GM21825 (cell line): ENCODE results near the gene NATD1.

ENCODE experiments used
- ATAC-seq: cut with Tn5 transposase; IDR thresholded peaks from one replicate; pipeline ENCODE4 v1.9.1; 2021; ENCODE audit warnings: mild to moderate bottlenecking, moderate library complexity; ENCODE audit not compliant: unreplicated experiment

Gene NATD1

DNA sequence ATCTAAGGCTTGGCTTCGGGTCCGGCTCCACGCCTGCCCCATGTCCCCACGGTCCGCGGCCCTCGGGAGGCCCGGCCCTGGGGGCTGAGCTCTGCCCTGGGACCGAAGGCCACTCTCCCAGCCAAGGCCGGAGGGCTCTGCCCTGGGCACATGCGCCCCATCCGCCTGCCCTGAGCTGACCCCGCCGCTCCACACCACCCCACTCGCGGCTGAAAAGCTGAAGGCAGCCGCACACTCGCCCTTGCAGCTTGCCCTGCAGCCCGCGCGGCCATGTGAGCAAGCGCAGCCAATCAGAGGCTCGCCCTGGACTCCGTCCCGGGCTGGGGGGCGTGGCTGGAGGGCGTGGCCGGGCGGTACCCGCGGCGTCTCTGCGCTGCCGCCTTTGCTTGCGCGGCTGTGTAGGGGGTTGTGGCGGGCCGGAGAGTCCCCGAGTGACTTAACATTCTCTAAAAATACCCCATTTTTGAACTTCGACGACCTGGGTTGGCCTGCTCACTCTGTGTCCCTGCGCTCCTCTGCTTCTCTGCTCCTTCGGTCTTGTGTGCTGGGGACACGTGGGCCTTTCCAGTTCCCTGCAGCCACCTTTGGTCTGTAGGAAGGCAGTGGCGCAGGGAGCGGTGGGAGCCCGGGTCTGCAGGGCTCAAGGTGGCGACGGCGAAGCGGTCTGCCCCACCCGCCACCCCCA, 22.5 kb upstream of the NATD1 start:
- peak; percentile 91 for ATAC-seq

DNA sequence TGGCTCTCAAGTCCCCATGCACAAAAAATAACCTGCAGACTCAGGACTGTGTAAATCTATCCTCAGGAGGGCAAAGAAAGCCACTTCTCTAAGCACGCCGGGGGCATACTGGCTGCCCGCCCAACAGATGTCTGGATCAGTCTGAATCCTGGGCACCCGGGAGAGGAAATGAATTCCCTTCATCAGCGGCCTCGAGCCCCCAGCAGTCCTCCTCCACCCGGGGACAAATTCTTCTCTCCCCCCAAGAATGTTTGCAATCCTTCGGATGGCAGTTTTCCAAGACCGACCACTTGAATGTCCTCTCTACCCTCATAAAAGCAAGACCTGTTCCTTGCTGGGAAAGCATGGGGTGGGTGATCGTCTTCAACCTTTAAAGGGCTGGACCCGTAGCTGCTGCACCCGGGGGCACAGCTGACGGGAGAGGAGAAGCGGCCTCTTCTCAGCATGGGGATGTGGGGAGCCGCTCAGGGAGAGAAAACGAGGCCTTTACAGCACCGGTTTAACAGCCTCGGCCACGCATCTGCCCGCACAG, 21.9 kb upstream of the NATD1 start:
- no peak for ATAC-seq

DNA sequence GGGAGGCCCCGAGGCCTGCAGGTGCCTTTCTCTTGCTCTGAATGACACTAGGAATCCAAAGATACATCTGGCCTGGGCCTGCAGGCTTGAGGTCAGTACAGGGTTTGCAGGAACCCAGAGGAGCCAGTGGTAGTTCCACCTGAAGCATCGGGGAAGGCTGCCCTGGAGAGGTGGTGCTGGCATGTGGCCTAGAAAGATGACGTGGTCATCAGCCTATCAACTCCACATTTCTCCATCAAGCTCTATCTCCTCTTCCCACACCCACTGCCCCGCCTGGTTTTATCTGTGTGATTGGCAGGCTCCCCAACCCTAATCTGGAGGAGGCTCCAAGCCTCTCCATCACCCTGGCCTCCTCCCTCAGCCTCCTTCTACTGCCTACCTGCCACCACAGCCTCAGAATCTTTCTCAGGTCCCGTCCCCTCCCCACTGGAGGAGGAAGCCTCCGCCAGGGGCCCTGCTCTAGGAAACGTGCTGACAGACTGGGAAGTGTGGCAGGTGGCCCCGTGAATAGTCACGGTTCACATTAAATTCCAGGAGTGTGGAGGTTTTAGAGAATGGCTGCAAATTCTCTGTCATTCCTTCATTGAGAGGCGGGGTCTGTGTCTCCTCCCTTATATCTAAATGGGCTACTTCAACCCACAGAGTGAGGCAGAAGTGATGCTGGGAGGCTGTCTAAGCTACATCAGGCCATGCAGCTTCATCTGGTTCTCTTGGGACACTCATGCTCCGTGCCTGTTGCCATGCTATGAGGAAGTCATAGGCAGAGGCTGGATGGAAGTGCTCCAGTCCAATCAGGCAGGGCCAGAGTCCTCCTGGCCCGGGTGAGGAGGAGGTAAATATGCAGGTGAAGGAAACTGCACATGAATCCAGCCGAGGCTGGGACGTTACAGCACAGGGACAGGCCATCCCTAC, 19.9 kb upstream of the NATD1 start:
- no peak for ATAC-seq

DNA sequence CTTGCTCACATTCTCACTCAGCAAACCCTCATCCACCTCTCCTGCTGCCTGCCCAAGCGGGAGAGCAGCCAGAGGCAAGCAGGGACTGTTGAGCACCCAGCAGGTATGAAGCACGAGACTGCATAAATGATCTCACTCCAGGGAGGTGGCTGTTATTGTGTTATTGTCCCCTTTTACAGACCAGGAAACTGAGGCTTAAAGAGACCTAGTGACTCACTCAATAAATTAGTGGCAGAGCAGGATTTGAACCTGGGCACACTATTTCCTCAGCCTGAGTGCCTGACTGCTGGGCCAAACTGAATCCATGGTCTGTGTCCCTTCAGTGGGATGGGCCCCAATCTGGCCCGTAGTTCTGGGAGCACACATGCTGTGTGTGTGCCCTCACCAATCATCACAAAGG, 19.0 kb upstream of the NATD1 start:
- ATAC-seq, result no peak

DNA sequence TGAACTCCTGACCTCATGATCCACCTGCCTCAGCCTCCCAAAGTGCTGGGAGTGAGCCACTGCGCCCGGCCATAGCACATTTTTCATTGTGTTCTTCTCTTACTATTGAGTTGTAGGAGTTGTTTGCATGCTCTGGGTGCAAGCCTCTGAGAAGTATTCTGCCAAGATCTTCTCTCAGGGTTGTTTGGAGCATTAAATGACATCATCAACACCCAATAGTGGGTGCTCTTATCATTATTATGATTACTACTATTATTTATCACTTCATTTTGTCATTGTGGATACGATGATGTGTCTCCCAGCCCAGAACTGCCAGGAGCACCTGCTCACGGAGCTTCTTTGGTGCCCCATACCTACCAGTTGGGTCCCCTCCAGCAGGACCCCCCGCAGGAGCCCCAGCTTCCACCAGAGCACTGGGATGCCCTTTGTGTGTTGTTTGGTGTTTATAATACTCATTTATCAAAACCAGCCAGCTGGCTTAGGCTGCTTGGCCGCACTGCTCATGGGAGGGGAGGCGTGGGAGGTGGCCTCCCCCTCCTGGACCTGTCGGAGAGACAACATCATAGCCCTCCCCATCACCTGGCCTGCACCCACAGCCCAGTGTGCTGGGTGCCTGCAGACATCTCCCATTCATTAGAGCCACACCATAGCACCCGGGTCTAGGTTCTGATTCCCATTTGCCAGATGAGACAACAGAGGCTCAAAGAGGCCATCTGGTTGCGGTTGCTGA, 18.4 kb upstream of the NATD1 start:
- ATAC-seq, result no peak

DNA sequence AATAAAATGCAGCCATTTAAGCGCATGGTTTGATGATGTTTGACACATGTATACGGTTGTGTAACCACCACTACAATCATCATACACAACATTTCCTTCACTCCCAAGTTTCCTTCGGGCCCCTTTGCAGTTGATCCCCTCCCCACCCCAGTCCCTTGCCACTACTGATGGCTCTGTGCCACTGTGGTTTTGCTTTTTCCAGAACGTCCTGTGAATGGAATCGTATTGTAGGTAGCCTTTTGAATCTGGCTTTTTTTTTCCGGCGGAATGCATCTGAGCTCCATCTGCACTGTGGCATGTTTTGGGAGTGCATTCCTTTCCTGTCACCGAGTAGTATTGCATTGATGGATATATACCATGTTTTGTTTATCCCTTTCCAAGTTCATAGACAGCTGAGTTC, 16.2 kb upstream of the NATD1 start:
- no peak for ATAC-seq

DNA sequence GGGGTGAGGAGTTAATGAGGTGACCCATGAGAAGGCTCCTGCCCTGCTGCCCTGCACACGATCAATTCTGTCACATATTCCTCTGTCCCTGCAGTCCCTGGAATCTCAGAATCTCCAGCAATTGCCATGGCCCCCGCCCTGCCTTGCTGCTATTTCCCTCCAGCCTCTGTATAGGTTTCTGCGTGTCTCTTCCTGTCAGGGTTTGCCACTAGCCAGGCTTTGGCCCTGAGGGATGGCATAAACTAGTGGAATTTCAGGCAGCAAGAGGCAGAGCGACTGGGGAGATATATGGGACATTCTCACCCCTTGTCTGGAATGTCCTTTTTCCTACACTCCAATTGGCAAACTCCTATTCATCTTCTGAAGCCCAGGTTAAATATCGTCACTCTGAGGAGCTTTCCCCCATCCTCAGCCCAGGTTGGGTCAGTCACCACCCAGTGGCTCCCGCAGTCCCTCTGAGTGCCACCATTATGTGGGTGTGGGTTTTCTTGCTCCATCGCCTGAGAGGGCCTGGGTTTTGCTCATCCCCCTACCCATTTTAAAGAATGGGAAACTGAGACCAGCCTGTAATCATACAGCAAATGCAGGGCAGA, 15.5 kb upstream of the NATD1 start:
- ATAC-seq, result no peak

DNA sequence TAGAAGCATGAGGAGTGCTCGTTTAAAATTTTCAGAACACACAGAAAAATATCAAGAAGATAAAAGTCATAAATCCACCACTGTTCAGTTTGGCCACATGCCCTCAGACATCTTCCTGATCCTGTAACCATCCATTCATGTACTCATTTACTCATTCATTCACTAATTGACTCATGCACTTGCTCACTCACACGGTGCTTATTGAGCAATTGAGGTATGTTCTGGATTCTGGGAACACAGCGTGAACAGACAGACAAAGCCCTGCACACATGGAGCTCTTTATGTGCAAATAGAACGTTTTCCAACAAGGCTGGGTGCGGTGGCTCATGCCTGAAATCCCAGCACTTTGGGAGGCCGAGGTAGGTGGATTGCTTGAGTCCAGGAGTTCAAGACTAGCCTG, 10.2 kb upstream of the NATD1 start:
- no peak for ATAC-seq

DNA sequence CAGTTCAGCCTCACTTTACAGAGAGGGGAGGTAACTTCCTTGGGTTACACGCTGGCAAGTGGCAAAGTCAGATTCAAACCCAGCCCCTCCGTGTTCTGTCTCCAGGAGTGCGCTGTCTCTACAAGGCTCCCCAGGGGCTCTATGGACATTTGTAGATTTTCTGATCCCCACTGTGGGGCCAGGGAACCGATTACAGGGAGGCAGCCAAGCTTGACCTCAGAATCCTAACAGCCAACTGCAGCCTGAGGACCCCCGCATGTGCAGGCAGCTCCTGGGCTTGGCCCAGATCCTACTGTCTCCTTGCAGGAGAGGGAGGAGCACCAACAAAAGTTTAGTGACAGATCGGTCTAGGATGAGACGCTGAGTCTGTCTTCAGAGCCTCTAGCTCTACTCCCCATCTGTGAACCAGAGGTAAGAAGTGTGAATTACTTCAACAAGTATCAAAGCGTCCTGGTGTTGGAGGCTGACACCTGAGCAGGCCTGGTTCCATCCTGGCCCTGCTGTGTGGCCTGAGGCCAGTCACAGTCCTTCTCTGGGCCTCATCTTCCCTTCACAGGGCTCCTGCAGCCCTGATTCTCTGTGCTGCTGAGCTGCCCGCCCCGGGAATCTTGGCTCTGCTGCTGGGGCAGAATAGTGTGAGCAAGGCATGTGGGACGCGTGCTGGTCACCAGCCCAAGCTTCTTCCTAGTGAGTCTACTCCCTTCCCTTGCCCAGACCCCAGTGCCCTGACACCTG, 9.2 kb upstream of the NATD1 start:
- no peak for ATAC-seq

DNA sequence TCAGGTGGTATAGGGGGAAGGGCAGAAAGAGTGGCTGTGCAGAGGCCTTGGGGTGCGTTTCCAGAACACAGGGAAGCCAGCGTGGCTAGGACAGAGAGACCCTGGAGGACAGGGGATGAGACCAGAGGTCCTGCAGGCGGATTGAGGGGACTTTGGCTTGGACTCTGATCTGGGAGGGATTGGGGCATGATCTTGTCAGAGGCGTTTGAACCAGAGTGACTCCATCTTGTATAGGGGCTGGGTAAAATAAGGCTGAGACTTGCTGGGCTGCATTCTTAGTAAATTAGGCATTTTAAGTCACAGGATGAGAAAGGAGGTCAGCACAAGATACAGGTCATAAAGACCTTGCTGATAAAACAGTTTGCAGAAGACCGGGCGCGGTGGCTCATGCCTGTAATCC, 5.4 kb upstream of the NATD1 start:
- no peak for ATAC-seq

DNA sequence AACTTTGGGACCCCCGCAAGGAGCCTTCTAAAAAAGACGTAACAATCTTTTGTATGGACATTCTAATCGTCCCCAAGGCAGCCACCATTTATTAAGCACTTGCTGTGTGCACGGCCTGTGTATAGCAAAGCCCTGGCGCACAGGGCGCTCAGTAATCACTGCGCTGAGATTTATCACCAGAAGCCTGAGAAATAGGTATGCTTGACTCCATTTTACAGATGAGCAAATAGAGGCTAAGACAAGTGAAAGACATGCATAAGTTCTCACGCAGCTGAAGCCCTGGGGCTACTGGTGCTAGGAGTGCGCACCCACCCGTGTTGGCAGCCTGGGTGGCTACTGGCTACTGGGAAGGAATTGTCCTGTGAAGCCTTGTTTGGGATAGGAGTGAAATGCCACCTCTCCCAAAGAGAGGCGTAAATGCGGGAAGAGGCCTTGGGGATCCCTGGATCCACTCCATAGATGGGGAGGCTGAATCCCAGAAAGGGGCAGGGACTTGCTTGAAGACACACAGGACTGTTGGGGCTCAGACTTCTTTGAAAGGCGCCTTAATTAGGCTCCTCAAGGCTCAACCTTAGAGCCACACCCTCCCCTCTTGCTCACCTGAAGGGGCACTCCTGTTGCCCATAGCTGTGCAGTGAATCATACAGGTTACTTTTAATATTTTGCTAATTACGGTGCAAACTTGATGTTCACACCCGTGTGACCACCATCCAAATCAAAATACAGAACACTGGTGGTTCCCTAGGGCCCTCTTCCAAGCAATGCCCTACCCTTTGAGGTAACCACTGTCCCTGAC, 634 bp upstream of the NATD1 start:
- ATAC-seq, result no peak

DNA sequence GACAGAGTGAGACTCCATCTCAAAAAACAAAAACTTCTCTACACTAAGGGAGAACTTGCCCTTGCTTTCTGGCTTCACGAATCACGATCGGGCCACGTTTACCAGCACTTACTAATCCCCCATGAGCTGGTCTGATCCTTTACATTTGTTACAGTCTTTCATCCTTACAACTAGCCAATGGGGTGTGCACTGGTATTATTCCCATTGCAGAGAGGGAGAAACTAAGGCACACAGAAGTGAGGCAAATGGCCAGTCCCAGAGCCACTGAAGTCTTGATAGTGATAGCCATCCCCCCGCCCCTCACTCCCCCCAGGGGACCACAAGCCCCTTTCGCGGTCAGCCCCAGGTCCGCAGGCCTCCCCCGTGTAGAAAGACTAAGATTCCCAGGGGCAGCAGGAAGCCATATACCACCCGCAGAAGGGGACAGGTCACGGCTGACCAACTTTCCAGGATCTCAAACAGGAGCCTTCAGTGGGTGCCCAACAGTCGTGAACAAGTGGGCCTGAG, 868 bp downstream of the NATD1 start:
- ATAC-seq, result no peak

DNA sequence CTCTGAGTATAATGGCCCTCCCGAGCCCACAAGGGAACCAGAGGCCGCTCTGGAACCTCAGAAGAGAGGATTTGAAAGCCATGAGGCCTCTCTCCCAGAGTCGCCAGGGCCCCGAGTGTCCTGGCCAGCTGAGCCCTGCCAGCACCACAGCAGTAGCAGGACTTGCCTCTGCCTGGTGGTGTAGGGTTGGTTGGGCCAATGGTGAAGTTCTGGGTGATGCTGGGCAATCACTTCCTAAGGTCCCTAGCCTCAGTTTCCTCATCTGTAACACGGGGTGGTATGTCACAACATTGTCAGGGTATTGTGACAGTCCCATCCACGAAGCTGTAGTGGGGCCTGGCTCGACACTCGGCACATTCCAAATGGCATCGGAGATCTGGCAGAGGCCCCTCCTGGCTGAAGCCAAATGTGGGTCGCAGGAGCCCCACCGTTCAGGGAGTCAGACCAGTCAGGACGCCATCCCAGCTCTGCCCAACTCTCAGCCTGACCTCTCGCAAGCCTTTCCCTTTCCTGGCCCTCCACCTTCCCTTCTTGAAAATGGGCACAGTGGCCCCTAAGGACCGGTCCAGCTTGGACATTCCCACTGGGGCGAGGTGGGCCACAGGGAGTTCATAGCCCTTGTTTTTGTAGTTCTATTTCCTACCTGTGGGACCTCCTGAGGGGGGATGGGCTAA, 1.7 kb downstream of the NATD1 start:
- ATAC-seq, result no peak

DNA sequence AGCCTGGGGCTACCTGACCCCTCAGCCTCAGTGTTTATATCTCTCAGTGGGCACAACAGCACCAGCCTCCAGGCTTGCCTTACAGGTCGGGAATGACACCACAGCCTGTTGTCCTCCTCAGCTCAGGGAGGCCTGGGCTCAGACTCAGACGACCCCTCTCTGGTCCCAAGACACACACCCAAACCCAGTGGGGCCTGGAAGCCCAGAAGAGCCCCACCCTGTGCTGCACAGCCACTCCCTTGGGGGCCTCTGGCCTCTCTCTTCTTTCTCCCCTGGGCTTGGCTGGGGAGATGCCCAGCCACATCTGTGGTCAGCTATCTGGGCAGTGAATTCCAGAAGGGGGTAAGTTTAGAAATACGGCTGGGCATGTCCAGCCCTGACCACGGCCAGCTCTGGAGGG, 2.4 kb downstream of the NATD1 start:
- no peak for ATAC-seq

DNA sequence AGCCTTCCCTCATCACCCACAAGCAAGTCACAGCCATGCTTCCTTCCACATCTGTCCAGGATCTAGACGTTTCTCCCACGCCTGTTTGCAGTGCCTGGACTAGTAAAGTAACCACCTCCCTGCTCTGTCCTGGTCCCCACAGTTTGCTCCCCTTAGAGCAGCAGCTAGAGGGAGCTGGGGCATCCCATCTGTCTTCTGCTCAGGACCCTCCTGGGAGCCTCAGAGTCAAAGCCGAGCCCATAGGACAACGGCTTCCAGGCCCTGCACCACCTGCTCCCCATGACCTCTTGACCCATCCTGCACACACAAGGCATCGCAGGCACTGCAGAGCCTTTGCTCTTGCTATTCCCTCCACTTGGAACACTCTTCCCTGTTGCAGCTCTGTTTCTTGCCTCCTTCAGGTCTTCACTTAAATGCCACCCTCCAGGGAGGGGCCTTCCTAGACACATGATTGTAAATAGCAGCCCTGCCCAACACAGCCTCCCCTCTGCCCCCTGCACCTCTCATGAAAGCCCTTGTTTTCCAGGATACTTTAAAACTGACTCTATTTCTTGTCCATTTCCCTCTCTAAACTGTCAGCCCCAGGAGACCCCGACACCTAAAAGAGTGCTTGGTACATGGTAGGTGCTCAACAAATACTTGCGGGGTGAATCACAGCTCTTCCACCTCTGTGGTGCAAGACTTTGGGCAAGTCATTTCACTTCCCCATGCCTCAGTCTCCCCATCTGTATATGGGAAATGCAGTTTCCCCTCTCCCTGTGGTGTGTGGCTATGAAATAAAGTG, 3.1 kb downstream of the NATD1 start:
- ATAC-seq, result no peak

DNA sequence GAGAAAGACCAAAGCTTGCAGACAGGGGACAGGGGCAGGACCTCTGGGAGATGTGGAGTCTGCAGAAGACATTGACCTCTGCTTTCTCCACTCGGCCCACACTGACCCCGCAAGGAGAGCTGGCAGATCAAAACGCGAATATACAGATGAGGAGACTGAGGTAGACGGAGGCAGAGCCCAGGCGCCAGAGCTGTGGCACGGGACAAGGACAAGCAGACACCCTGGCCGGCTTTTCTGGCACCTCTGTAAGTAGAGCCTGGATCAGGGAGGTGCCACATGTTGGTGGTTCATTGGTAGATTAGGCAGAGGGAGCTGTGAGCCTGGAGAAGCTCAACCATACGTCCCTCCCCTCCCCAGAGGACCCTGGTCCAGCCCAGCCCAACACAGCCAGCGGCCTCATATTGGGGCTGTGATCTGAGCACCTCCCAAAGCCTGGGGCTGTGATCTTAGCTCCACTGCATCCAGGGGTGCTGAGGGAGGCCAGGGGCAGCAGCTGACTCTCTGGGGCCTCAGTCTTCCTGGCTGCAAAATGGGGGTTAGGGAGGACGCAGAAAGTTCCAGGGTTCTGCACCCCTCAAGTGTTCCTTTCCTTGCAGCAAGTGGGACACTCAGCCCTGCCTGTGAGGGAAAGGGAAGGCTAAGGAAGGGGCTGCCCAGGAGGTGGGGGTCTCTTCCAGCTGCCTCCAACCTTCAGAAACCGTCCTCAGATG, 4.0 kb downstream of the NATD1 start:
- no peak for ATAC-seq

DNA sequence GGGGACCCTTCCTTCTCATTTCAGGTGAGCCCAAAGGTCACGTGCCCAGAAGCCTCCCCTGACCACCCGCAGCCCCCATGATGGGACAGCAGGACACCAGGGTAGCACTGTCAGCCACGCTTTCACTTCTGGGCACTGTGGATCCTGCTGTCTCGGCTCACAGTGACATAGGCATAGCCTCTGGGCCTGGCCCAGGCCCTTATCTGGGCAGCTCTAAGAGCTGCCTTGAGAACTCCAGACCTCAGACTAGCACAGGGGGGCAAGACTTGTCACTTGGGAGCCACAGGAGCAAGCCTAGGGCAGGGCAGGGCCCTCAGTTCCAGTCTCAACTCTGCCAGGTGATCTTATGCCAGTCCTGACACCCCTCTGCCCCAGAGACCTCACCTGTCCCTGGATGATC, 4.7 kb downstream of the NATD1 start:
- no peak for ATAC-seq
